Mesendoderm (in vitro differentiated cells): ENCODE results near the gene PPIG.

Source experiments
- DNase-seq: peaks from one replicate; pipeline ENCODE4 v3.0.0; 2013
- H2AK5ac ChIP-seq: 2 replicates; pipeline ENCODE4 v1.6.1; 2013; ENCODE audit warnings: low read length, inconsistent platforms
- H2BK120ac ChIP-seq: 2 replicates; pipeline ENCODE4 v1.6.1; 2013; ENCODE audit warnings: low read depth, mild to moderate bottlenecking, low read length, moderate library complexity, mixed read lengths
- H2BK15ac ChIP-seq: replicated peaks from 2 replicates; pipeline ENCODE4 v1.6.1; 2013; ENCODE audit warnings: low read depth, mild to moderate bottlenecking, moderate library complexity
- H2BK5ac ChIP-seq: 2 replicates; pipeline ENCODE4 v1.6.1; 2013; ENCODE audit warnings: low read length, inconsistent platforms
- H3K18ac ChIP-seq: 2 replicates; pipeline ENCODE4 v1.6.1; 2013; ENCODE audit warnings: mild to moderate bottlenecking, low read length, mixed read lengths
- H3K23ac ChIP-seq: one replicate; pipeline ENCODE4 v1.6.1; 2013; ENCODE audit warnings: low read length
- H3K27ac ChIP-seq: 2 replicates; pipeline ENCODE4 v1.5.1; 2013; ENCODE audit warnings: low read depth, mild to moderate bottlenecking, inconsistent platforms, low read length, moderate library complexity
- H3K27me3 ChIP-seq: 2 replicates; pipeline ENCODE4 v1.6.1; 2013; ENCODE audit warnings: low read length, control low read depth, mild to moderate bottlenecking, inconsistent platforms; ENCODE audit not compliant: insufficient read depth, poor library complexity
- H3K36me3 ChIP-seq: 2 replicates; pipeline ENCODE4 v1.6.1; 2013; ENCODE audit warnings: low read length, inconsistent platforms; ENCODE audit not compliant: control insufficient read depth, insufficient read depth
- H3K4ac ChIP-seq: one replicate; pipeline ENCODE4 v1.6.1; 2013; ENCODE audit warnings: low read depth, mild to moderate bottlenecking, low read length, moderate library complexity
- H3K4me1 ChIP-seq: 2 replicates; pipeline ENCODE4 v1.6.1; 2013; ENCODE audit warnings: low read depth, low read length, inconsistent platforms; ENCODE audit not compliant: control insufficient read depth
- H3K4me2 ChIP-seq: 2 replicates; pipeline ENCODE4 v1.6.1; 2013; ENCODE audit warnings: low read length
- H3K4me3 ChIP-seq: 2 replicates; pipeline ENCODE4 v1.5.1; 2013; ENCODE audit warnings: mild to moderate bottlenecking, low read length
- H3K56ac ChIP-seq: one replicate; pipeline ENCODE4 v1.6.1; 2013; ENCODE audit warnings: low read length
- H3K79me1 ChIP-seq: 2 replicates; pipeline ENCODE4 v1.6.1; 2013; ENCODE audit warnings: low read length, inconsistent platforms
- H3K79me2 ChIP-seq: 2 replicates; pipeline ENCODE4 v1.6.1; 2013; ENCODE audit warnings: mild to moderate bottlenecking, low read length; ENCODE audit not compliant: control insufficient read depth, insufficient read depth
- H3K9ac ChIP-seq: 2 replicates; pipeline ENCODE4 v1.6.1; 2013; ENCODE audit warnings: low read length, inconsistent platforms
- H4K5ac ChIP-seq: one replicate; pipeline ENCODE4 v1.6.1; 2013; ENCODE audit warnings: low read length
- H4K8ac ChIP-seq: one replicate; pipeline ENCODE4 v1.6.1; 2013; ENCODE audit warnings: low read depth, mild to moderate bottlenecking, control low read depth, low read length, moderate library complexity
- WGBS: extraction: QIAGEN DNeasy Blood & Tissue Kit; methylation state at CpG from one replicate; pipeline ENCODE4 v1.1.7; 2013; ENCODE audit warnings: low lambda C conversion rate, missing lambda C conversion rate; ENCODE audit not compliant: insufficient coverage; ENCODE audit errors: extremely low coverage; 5-methylcytosine and 5-hydroxymethylcytosine counted together

Gene PPIG

GRCh38 chr2:169640104-169640503 is 56.0 kb downstream of the PPIG start:
- H4K8ac ChIP-seq = no peak overlapping the region
- H3K9ac ChIP-seq = no peak overlapping the region
- H4K5ac ChIP-seq = no peak overlapping the region
- H3K27ac ChIP-seq = no peak overlapping the region
- no peak overlapping the region for H3K56ac ChIP-seq
- peaks cover 2% of the 10 kb centered on the region for H3K36me3 ChIP-seq
- H3K4me3 ChIP-seq = no peak overlapping the region
- H3K4me1 ChIP-seq = no peaks in the 10 kb centered on the region
- no peak overlapping the region for H2BK15ac ChIP-seq
- no peaks in the 10 kb centered on the region for H3K27me3 ChIP-seq
- no peak overlapping the region for H3K18ac ChIP-seq
- no peak for DNase-seq
- no peak overlapping the region for H3K4me2 ChIP-seq
- no CpG with 5 or more reads among the region's 2 CpGs for WGBS
- no peaks in the 10 kb centered on the region for H3K79me1 ChIP-seq
- no peak overlapping the region for H3K4ac ChIP-seq
- no peak overlapping the region for H2BK5ac ChIP-seq
- no peaks in the 10 kb centered on the region for H3K79me2 ChIP-seq
- no peak overlapping the region for H2BK120ac ChIP-seq
- no peak overlapping the region for H2AK5ac ChIP-seq
- H3K23ac ChIP-seq = no peak overlapping the region

- Histone ChIP-seq H4K8ac (no peak overlapping the region), H3K23ac (no peak overlapping the region), H3K56ac (no peak overlapping the region), H2BK15ac (no peak overlapping the region), H3K27ac (no peak overlapping the region), H3K27me3 (no peaks in the 10 kb centered on the region), H3K36me3 (peaks cover 2% of the 10 kb centered on the region), H3K4ac (no peak overlapping the region), H3K79me1 (no peaks in the 10 kb centered on the region), H3K4me2 (no peak overlapping the region), H3K4me1 (no peaks in the 10 kb centered on the region), H2AK5ac (no peak overlapping the region), H4K5ac (no peak overlapping the region), H2BK5ac (no peak overlapping the region), H3K79me2 (no peaks in the 10 kb centered on the region), H3K9ac (no peak overlapping the region), H2BK120ac (no peak overlapping the region), H3K18ac (no peak overlapping the region), H3K4me3 (no peak overlapping the region)
- DNase-seq = no peak
- WGBS = no CpG with 5 or more reads among the region's 2 CpGs
Observed at GRCh38 chr2:169641464-169641863, 57.3 kb downstream of the PPIG start.

DNA sequence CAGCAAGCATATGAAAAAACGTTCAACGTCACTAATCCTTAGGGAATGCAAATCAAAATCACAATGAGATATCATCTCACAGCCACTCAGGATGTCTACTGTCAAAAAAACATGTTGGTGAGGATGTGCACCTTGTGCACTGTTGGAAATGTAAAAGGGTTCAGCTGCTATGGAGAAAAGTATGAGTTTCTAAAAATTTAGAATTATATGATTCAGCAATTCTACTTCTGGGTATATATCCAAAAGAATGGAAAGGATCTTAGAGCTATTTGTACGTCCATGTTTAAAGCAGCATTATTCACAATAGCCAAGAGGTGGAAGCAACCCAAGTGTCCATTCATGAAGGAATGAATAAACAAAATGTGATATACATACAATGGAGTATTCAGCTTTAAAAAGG is 60.0 kb downstream of the PPIG start:
- H3K4me3 ChIP-seq = no peak overlapping the region
- WGBS = no CpG with 5 or more reads among the region's 3 CpGs

DNA sequence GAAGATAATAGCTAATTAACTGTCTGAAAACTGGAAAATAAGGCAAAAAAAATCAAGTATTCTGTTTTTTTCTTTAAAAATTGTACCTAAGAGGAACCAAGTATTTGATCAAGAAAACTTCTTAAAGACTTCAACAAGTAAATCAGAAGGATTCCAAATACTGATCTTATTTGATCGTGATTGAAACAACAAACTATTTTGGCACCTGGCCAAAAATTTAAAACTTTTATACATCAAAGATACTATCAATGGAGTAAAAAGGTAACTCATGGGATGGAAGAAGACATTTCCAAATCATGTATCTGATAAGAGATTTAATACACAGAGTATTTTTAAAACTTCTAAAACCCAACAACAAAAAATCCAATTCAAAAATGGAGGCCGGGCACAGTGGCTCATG is 63.3 kb downstream of the PPIG start:
- Histone ChIP-seq H2AK5ac (no peak overlapping the region), H2BK15ac (no peak overlapping the region), H3K27me3 (no peaks in the 10 kb centered on the region), H3K4ac (no peak overlapping the region), H4K5ac (no peak overlapping the region), H3K79me1 (no peaks in the 10 kb centered on the region), H3K4me2 (no peak overlapping the region), H3K23ac (no peak overlapping the region), H2BK5ac (no peak overlapping the region), H3K4me1 (no peaks in the 10 kb centered on the region), H3K79me2 (no peaks in the 10 kb centered on the region), H3K56ac (no peak overlapping the region), H2BK120ac (no peak overlapping the region), H4K8ac (no peak overlapping the region), H3K4me3 (no peak overlapping the region), H3K27ac (no peak overlapping the region), H3K18ac (no peak overlapping the region), H3K36me3 (no peaks in the 10 kb centered on the region), H3K9ac (no peak overlapping the region)
- no peak for DNase-seq
- no CpG with 5 or more reads among the region's 2 CpGs for WGBS

More for the DNA sequence above, 60.0 kb downstream of the PPIG start:
- no peak overlapping the region for H3K4me2 ChIP-seq
- no peak overlapping the region for H2BK15ac ChIP-seq
- H3K9ac ChIP-seq = no peak overlapping the region
- no peak for DNase-seq
- no peak overlapping the region for H2BK120ac ChIP-seq
- no peak overlapping the region for H3K23ac ChIP-seq
- no peak overlapping the region for H4K5ac ChIP-seq
- H3K27ac ChIP-seq = no peak overlapping the region
- H4K8ac ChIP-seq = no peak overlapping the region
- H3K56ac ChIP-seq = no peak overlapping the region
- no peaks in the 10 kb centered on the region for H3K4me1 ChIP-seq
- no peak overlapping the region for H3K4ac ChIP-seq
- no peaks in the 10 kb centered on the region for H3K79me1 ChIP-seq
- no peaks in the 10 kb centered on the region for H3K79me2 ChIP-seq
- H3K18ac ChIP-seq = no peak overlapping the region
- H3K36me3 ChIP-seq = no peaks in the 10 kb centered on the region
- no peak overlapping the region for H2AK5ac ChIP-seq
- H2BK5ac ChIP-seq = no peak overlapping the region
- no peaks in the 10 kb centered on the region for H3K27me3 ChIP-seq

DNA sequence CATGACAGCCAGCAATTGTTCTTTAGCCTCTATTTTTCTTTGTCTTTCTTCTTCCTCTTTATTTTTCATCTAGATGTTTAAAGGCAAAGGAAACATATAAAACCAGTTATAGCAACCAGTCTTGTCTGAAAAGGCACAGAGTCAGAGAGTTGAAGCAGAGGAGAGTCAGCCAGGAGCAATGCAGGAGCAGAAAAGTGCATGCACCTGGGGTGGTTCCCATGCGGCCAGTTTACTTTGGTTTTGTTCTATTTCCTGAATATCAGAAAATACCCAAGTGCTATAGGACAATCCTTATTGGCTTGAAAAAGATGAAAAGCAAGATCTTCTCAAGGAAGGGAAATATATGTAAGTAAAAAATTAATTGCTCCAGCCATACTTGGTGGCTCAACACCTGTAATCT is 65.1 kb downstream of the PPIG start:
- H3K4ac ChIP-seq = no peak overlapping the region

DNA sequence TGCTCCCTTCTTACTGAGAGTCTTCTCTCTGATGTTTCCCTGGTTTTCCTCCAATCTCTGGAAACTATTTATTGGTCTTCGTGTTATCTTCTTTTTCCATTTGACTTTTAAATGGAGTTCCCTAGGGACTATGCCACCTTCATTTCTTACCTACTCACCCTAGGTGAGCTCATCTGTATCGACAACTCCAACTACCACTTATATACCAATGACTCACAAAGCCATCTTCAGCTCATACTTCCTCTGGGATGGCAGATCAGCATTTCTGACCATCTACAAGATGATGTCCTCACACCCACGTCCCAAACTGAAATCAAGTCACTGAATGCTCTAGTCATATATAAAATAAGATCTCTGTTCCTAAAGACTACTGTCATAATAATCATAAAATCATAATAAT is 69.5 kb downstream of the PPIG start:
- Histone ChIP-seq H3K79me2 (no peaks in the 10 kb centered on the region), H4K8ac (no peak overlapping the region), H3K36me3 (no peaks in the 10 kb centered on the region), H2AK5ac (no peak overlapping the region), H3K23ac (no peak overlapping the region), H3K4me1 (no peaks in the 10 kb centered on the region), H3K4me3 (no peak overlapping the region), H3K27me3 (no peaks in the 10 kb centered on the region), H3K27ac (no peak overlapping the region), H3K9ac (no peak overlapping the region), H2BK15ac (no peak overlapping the region), H3K4me2 (no peak overlapping the region), H3K18ac (no peak overlapping the region), H2BK5ac (no peak overlapping the region), H2BK120ac (no peak overlapping the region), H3K56ac (no peak overlapping the region), H3K79me1 (no peaks in the 10 kb centered on the region), H3K4ac (no peak overlapping the region), H4K5ac (no peak overlapping the region)
- DNase-seq = peak; percentile 23
- WGBS = no CpG with 5 or more reads among the region's 3 CpGs

More for the DNA sequence above, 65.1 kb downstream of the PPIG start:
- no peak overlapping the region for H4K8ac ChIP-seq
- H4K5ac ChIP-seq = no peak overlapping the region
- no peak overlapping the region for H3K27ac ChIP-seq
- no peak for DNase-seq
- no peaks in the 10 kb centered on the region for H3K79me2 ChIP-seq
- H3K27me3 ChIP-seq = no peaks in the 10 kb centered on the region
- H3K4me1 ChIP-seq = no peaks in the 10 kb centered on the region
- no peak overlapping the region for H3K4me2 ChIP-seq
- H3K9ac ChIP-seq = no peak overlapping the region
- H2BK15ac ChIP-seq = no peak overlapping the region
- no CpG with 5 or more reads among the region's 1 CpG for WGBS
- H3K56ac ChIP-seq = no peak overlapping the region
- no peak overlapping the region for H2BK120ac ChIP-seq
- no peak overlapping the region for H2BK5ac ChIP-seq
- H3K4me3 ChIP-seq = no peak overlapping the region
- H2AK5ac ChIP-seq = no peak overlapping the region
- no peak overlapping the region for H3K23ac ChIP-seq
- no peaks in the 10 kb centered on the region for H3K79me1 ChIP-seq
- no peaks in the 10 kb centered on the region for H3K36me3 ChIP-seq
- H3K18ac ChIP-seq = no peak overlapping the region
